B cell (primary cell): ENCODE measurements around the gene LENG8. TPM values are rescaled to one million over a fixed set of nuclear protein-coding genes. Genes with fewer than 3 reads are reported as not detected.

Experiments
- ATAC-seq: fragments of 200-7000 bp; cut with Tn5 transposase; one replicate; pipeline ENCODE4 v1.10.0; 2021; ENCODE audit warnings: low read depth, mild to moderate bottlenecking, moderate number of reproducible peaks, moderate library complexity
- CTCF ChIA-PET: fragments of 350-600 bp; sonication (Branson Sonifier 250); formaldehyde crosslinking; loops from one replicate; lab custom pipeline; 2021; ENCODE audit warnings: antibody characterized with exemption, inconsistent platforms; lab: Charles Lee
- POLR2A ChIA-PET: fragments of 350-600 bp; sonication (Branson Sonifier 250); formaldehyde crosslinking; loops from one replicate; lab custom pipeline; 2021; ENCODE audit warnings: antibody characterized with exemption; lab: Charles Lee
- DNase-seq: peaks from one replicate; pipeline ENCODE4 v3.0.0; 2013
- H2AFZ ChIP-seq: 2 replicates; pipeline ENCODE4 v1.6.1; 2012; ENCODE audit warnings: mild to moderate bottlenecking, low read depth, low read length; ENCODE audit not compliant: insufficient read depth, poor library complexity, severe bottlenecking
- H3K27ac ChIP-seq, 2 donors: 1 replicate in 1 of 2; 2 replicates in 1 of 2; pipeline ENCODE4 v1.5.1; 2012 to 2013; ENCODE audit warnings: low read length in 2 of 2, mild to moderate bottlenecking in 2 of 2, moderate library complexity in 1 of 2
- H3K27me3 ChIP-seq, 4 experiments: fragments of 200-600 bp in 1 of 4; sonication (generic) in 1 of 4; replicated peaks in 1 of 4; 1 replicate in 2 of 4; 2 replicates in 2 of 4; pipeline versions ENCODE4 v1.6.1 to v1.7.0; 2013 to 2016; ENCODE audit warnings: low read length in 3 of 4, mild to moderate bottlenecking in 2 of 4, mixed read lengths in 1 of 4, moderate library complexity in 1 of 4; ENCODE audit not compliant: insufficient read depth in 4 of 4, control insufficient read depth in 3 of 4; ENCODE audit errors: control extremely low read depth in 1 of 4
- H3K36me3 ChIP-seq, 2 experiments: replicated peaks in 1 of 2; 1 replicate in 1 of 2; 2 replicates in 1 of 2; pipeline versions ENCODE4 v1.6.1 to v1.7.1; 2013; ENCODE audit warnings: low read length in 1 of 2; ENCODE audit not compliant: insufficient read depth in 2 of 2, control insufficient read depth in 1 of 2; ENCODE audit errors: control extremely low read depth in 1 of 2, extremely low read depth in 1 of 2
- H3K4me1 ChIP-seq, 2 donors: fragments of 200-600 bp in 1 of 2; sonication (generic) in 1 of 2; 1 replicate in 1 of 2; 2 replicates in 1 of 2; pipeline versions ENCODE4 v1.5.1 to v1.6.1; 2013 to 2017; ENCODE audit warnings: low read length in 2 of 2; ENCODE audit not compliant: control insufficient read depth in 2 of 2, insufficient read depth in 2 of 2
- H3K4me2 ChIP-seq: replicated peaks from 2 replicates; pipeline ENCODE3; 2012; ENCODE audit warnings: mild to moderate bottlenecking, low read depth, low read length; ENCODE audit not compliant: poor library complexity, severe bottlenecking
- H3K4me3 ChIP-seq, 5 experiments: fragments of 200-600 bp in 1 of 5; sonication (generic) in 1 of 5; 1 replicate in 3 of 5; 2 replicates in 2 of 5; pipeline versions ENCODE4 v1.5.1 to v1.7.0; 2011 to 2016; ENCODE audit warnings: low read length in 4 of 5, mild to moderate bottlenecking in 4 of 5, low read depth in 2 of 5, control low read depth in 1 of 5, moderate library complexity in 1 of 5; ENCODE audit not compliant: insufficient read depth in 1 of 5; ENCODE audit errors: control extremely low read depth in 1 of 5, extremely low read depth in 1 of 5
- H3K79me2 ChIP-seq: fragments of 200-600 bp; sonication (generic); one replicate; pipeline ENCODE4 v1.6.0; 2016; ENCODE audit warnings: low read length; ENCODE audit not compliant: control insufficient read depth, insufficient read depth
- H3K9ac ChIP-seq: fragments of 200-600 bp; sonication (generic); 2 replicates; pipeline ENCODE4 v1.6.1; 2017; ENCODE audit warnings: mild to moderate bottlenecking, low read length, moderate library complexity
- H3K9me3 ChIP-seq, 3 donors: one replicate each; pipeline versions ENCODE4 v1.6.1 to v1.7.1; 2013; ENCODE audit warnings: low read length in 2 of 3; ENCODE audit not compliant: control insufficient read depth in 2 of 3, insufficient read depth in 1 of 3; ENCODE audit errors: control extremely low read depth in 1 of 3
- H4K20me1 ChIP-seq: 2 replicates; pipeline ENCODE4 v1.6.0; 2012; ENCODE audit warnings: mild to moderate bottlenecking, low read length; ENCODE audit not compliant: insufficient read depth, control insufficient read depth, poor library complexity, severe bottlenecking
- H3K27ac Mint-ChIP-seq: one replicate; pipeline ENCODE4 v1.8.0; 2021; ENCODE audit warnings: mixed read lengths
- H3K27me3 Mint-ChIP-seq: one replicate; pipeline ENCODE4 v1.8.0; 2021; ENCODE audit warnings: mixed read lengths
- H3K4me1 Mint-ChIP-seq: one replicate; pipeline ENCODE4 v1.8.0; 2021; ENCODE audit warnings: mixed read lengths
- H3K4me3 Mint-ChIP-seq: one replicate; pipeline ENCODE4 v1.8.0; 2021; ENCODE audit warnings: mixed read lengths
- H3K9me3 Mint-ChIP-seq: one replicate; pipeline ENCODE4 v1.8.0; 2022; ENCODE audit warnings: mixed read lengths; ENCODE audit not compliant: insufficient read depth
- CTCF ChIP-seq: fragments of 200-600 bp; IDR thresholded peaks from one replicate; pipeline ENCODE4 v1.8.0; 2022; ENCODE audit warnings: antibody characterized with exemption, mild to moderate bottlenecking
- EZH2 ChIP-seq: IDR thresholded peaks from 2 replicates; pipeline ENCODE4 v1.6.1; 2012; ENCODE audit warnings: borderline replicate concordance, low read depth, mild to moderate bottlenecking, moderate library complexity, low read length; ENCODE audit not compliant: insufficient read depth, poor library complexity, severe bottlenecking
- WGBS: methylation state at CpG from one replicate; pipeline ENCODE4 v1.1.5; 2013; ENCODE audit warnings: missing lambda C conversion rate; ENCODE audit not compliant: insufficient coverage; 5-methylcytosine and 5-hydroxymethylcytosine counted together
- intact Hi-C: fragments of 100-400 bp; cut with micrococcal nuclease; formaldehyde crosslinking; loops from one replicate; pipeline ENCODE4 v1.10.0; 2022
- polyA plus RNA-seq: library from polyadenylated mRNA; depleted of rRNA; stranded (reverse); fragments of >200 nt; gene quantifications from 2 replicates; pipeline ENCODE4 v1.2.3, GENCODE V29; 2012
- total RNA-seq, 2 donors: library from RNA; stranded (reverse); fragments of 120-200 nt in 1 of 2; gene quantifications; 1 replicate in 1 of 2; 2 replicates in 1 of 2; pipeline versions ENCODE4 v1.2.3 to v1.2.4, GENCODE V29; 2013 to 2022

The LENG8 gene
- total and polyA plus RNA-seq, 2 donors (not counting 1 experiment from before 2014, with no cell fraction given): 687 to 753 TPM

- Histone ChIP-seq H3K9ac (peak within 1 kb of the TSS; percentile 81), H3K27ac (peak within 1 kb of the TSS; percentile 84 to 85), H3K4me1 (peaks cover 16 to 29% of the 10 kb centered on the region in 2 donors), H3K4me2 (peak within 1 kb of the TSS; percentile 100), H3K27me3 (peaks cover 0 to 3% (median 0%) of the 10 kb centered on the region in 4 experiments), H3K4me3 (peak within 1 kb of the TSS; percentile 65 to 88 (median 74)), H3K79me2 (peaks cover 12% of the 10 kb centered on the region), H3K9me3 (peaks cover 0 to 26% (median 0%) of the 10 kb centered on the region in 3 donors), H3K36me3 (peaks cover 0 to 31% of the 10 kb centered on the region in 2 experiments), H4K20me1 (peaks cover 43% of the 10 kb centered on the region), H2AFZ (peak within 1 kb of the TSS; percentile 81)
- peaks cover 23% of the 10 kb centered on the region for H3K4me1 Mint-ChIP-seq
- DNase-seq (no peak), ATAC-seq (peak; percentile 62)
- TF ChIP-seq EZH2 (no peak), CTCF (no peak)
- intact Hi-C loops: loop anchor here (1.0 to 5.0 kb wide), 5 partner anchors 14 to 596 kb away; partner anchors contain the start of genes CNOT3, LENG8 and MYADM
- H3K27ac Mint-ChIP-seq: peak within 1 kb of the TSS; percentile 93
- ChIA-PET CTCF (interaction anchor here (0.6 kb wide), 1 partner anchor 15 kb away, joined by 3 read pairs; the partner anchor contains the start of gene LENG8), POLR2A (interaction anchor here (0.6 to 1.1 kb wide), 3 partner anchors 15 to 812 kb away, joined by 3 to 5 read pairs (median 4); partner anchors contain the start of gene LENG8)
- peak within 1 kb of the TSS; percentile 91 for H3K4me3 Mint-ChIP-seq
- under 1% methylated on average over 36 of the region's 41 CpGs for WGBS
- H3K9me3 Mint-ChIP-seq: no peaks in the 10 kb centered on the region
- H3K27me3 Mint-ChIP-seq: peaks cover 6% of the 10 kb centered on the region
These were observed 14.6 kb downstream of the LENG8 start, which contains the start of gene LENG9 for GRCh38 chr19:54463531-54464043. Gene LENG9 (minus strand): TSS chr19:54463778. CDS start chr19:54463526, 252 bp downstream.
